Motor neuron (in vitro differentiated cells): ENCODE results near the gene CPA5. TPM values are rescaled to one million over a fixed set of nuclear protein-coding genes. Genes with fewer than 3 reads are reported as not detected.

Experiments used
- ATAC-seq, 8 experiments: fragments of 200-7000 bp; cut with Tn5 transposase; replicated peaks in 6 of 8; 2 replicates each; pipeline ENCODE4 v1.8.0; 2021; ENCODE audit warnings: mild to moderate bottlenecking in 8 of 8, moderate library complexity in 8 of 8
- H3K27ac ChIP-seq, 2 donors: fragments of 250-450 bp; sonication (Bioruptor Pico); 2 replicates each; pipeline ENCODE4 v1.9.0; 2021; ENCODE audit warnings: antibody characterized with exemption in 2 of 2, mild to moderate bottlenecking in 2 of 2, moderate library complexity in 1 of 2
- H3K4me1 ChIP-seq, 2 donors: fragments of 250-450 bp; sonication (Bioruptor Pico); replicated peaks in 1 of 2; 2 replicates each; pipeline ENCODE4 v1.6.1; 2021; ENCODE audit warnings: antibody characterized with exemption in 2 of 2, mild to moderate bottlenecking in 2 of 2, moderate library complexity in 1 of 2
- H3K4me3 ChIP-seq, 5 donors: fragments of 250-450 bp; sonication (Bioruptor Pico); 2 replicates each; pipeline ENCODE4 v1.9.0; 2021; ENCODE audit warnings: antibody characterized with exemption in 5 of 5, mild to moderate bottlenecking in 5 of 5, moderate library complexity in 4 of 5
- WGBS, 10 experiments: fragments of 450-650 bp; shearing (Covaris generic); methylation state at CpG; one replicate each; pipeline ENCODE4 v1.0.0; 2022; 5-methylcytosine and 5-hydroxymethylcytosine counted together
- in situ Hi-C, 9 experiments: fragments of 400-800 bp; cut with MboI; loops; one replicate each; pipeline ENCODE4 v1.15.0; 2021; ENCODE audit warnings: low sequenced_read_pairs in 9 of 9, low pct_unique_long_range_greater_than_20kb in 2 of 9; ENCODE audit not compliant: unreplicated experiment in 9 of 9
- total RNA-seq, 8 experiments: library from RNA; unstranded; fragments of 300-600 nt; gene quantifications; 2 replicates each; pipeline versions ENCODE4 v1.2.3 to v1.2.4, GENCODE V29; 2022

CPA5 gene, protein sequence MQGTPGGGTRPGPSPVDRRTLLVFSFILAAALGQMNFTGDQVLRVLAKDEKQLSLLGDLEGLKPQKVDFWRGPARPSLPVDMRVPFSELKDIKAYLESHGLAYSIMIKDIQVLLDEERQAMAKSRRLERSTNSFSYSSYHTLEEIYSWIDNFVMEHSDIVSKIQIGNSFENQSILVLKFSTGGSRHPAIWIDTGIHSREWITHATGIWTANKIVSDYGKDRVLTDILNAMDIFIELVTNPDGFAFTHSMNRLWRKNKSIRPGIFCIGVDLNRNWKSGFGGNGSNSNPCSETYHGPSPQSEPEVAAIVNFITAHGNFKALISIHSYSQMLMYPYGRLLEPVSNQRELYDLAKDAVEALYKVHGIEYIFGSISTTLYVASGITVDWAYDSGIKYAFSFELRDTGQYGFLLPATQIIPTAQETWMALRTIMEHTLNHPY
- 1 to 10 TPM in 4 of 8 experiments, under 1 TPM in 4; 0.22 to 2.6 (median 1.4) TPM for total RNA-seq

- peak within 1 kb of the TSS; percentile 33 to 73 for H3K27ac ChIP-seq
- in situ Hi-C loops = no loop called here
- no peak for ATAC-seq
- peaks cover 13 to 19% of the 10 kb centered on the region in 2 donors for H3K4me1 ChIP-seq
- 85 to 100% (median 95%) methylated on average over 1 to 5 of the region's 5 CpGs for WGBS, 10 experiments
- H3K4me3 ChIP-seq = peak within 1 kb of the TSS in 2 of 5 donors; percentile 2 to 6
Observed at GRCh38 chr7:130344271-130344866, at the start of gene CPA5. CPA5 (plus strand) TSS chr7:130344816; CDS start chr7:130346486, 1,670 bp downstream.

GRCh38 chr7:130296221-130296951 is 48.2 kb upstream of the CPA5 start:
- ATAC-seq = peak in 1 of 8 experiments; percentile 6
- WGBS, 10 experiments = 37 to 100% (median 92%) methylated on average over 3 to 12 of the region's 13 CpGs
- Histone ChIP-seq H3K27ac (no peak overlapping the region), H3K4me3 (no peak overlapping the region), H3K4me1 (peaks cover 21 to 33% of the 10 kb centered on the region in 2 donors)
- in situ Hi-C loops = loop anchor here in 1 of 9 experiments (25.0 kb wide), 1 partner anchor 191 kb away; the partner anchor contains the start of gene MEST

GRCh38 chr7:130297628-130298543 is 46.7 kb upstream of the CPA5 start:
- 27 to 100% (median 80%) methylated on average over 1 to 10 of the region's 20 CpGs for WGBS, 10 experiments
- in situ Hi-C loops = loop anchor here in 1 of 9 experiments (25.0 kb wide), 1 partner anchor 189 kb away; the partner anchor contains the start of gene MEST
- peak overlapping the region; percentile 62 to 86 for H3K27ac ChIP-seq
- H3K4me1 ChIP-seq = peaks cover 21 to 33% of the 10 kb centered on the region in 2 donors
- no peak overlapping the region for H3K4me3 ChIP-seq
- peak in 5 of 8 experiments; percentile 91 to 96 (median 93) for ATAC-seq

GRCh38 chr7:130298544-130299326 is 45.9 kb upstream of the CPA5 start:
- 68 to 100% (median 95%) methylated on average over 1 to 5 of the region's 5 CpGs for WGBS, 10 experiments
- Histone ChIP-seq H3K4me3 (no peak overlapping the region), H3K4me1 (peaks cover 21 to 33% of the 10 kb centered on the region in 2 donors), H3K27ac (peak overlapping the region in 1 of 2 donors; percentile 86)
- in situ Hi-C loops = loop anchor here in 1 of 9 experiments (25.0 kb wide), 1 partner anchor 189 kb away; the partner anchor contains the start of gene MEST
- no peak for ATAC-seq

DNA sequence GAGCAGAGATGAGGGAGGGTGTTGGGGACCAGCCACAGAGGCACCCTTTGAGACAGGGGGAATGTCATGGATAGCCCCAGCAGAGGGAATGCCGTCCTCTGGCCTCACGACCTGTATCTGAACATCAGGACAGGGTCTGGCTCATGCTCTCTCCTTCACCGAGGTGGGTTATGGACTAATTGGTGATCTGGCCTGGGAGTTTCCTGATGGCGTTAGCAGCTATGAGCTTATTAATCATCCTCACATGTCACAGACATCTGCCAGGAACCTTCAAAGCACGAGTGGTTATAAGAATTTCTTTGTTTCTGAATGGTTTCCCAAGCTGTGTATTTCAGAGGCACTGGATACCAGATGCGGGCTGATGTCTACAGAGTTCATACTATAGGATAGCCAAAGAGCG is 44.8 kb upstream of the CPA5 start:
- in situ Hi-C loops = loop anchor here in 1 of 9 experiments (25.0 kb wide), 1 partner anchor 187 kb away; the partner anchor contains the start of gene MEST
- Histone ChIP-seq H3K27ac (peak overlapping the region in 1 of 2 donors; percentile 8), H3K4me3 (no peak overlapping the region), H3K4me1 (peaks cover 23 to 35% of the 10 kb centered on the region in 2 donors)
- ATAC-seq = peak in 3 of 8 experiments; percentile 3 to 33 (median 20)
- 38 to 87% (median 61%) methylated on average over 1 to 6 of the region's 7 CpGs; no CpG with 5 or more reads in 3 of the 10 experiments for WGBS, 10 experiments

GRCh38 chr7:130301501-130302020 is 43.1 kb upstream of the CPA5 start:
- ATAC-seq = no peak
- in situ Hi-C loops = no loop called here

GRCh38 chr7:130302649-130303048 is 42.0 kb upstream of the CPA5 start:
- Histone ChIP-seq H3K27ac (no peak overlapping the region), H3K4me3 (no peak overlapping the region), H3K4me1 (peaks cover 20 to 23% of the 10 kb centered on the region in 2 donors)
- ATAC-seq = no peak
- in situ Hi-C loops = no loop called here

More at GRCh38 chr7:130301501-130302020, 43.1 kb upstream of the CPA5 start:
- Histone ChIP-seq H3K4me3 (no peak overlapping the region), H3K27ac (no peak overlapping the region), H3K4me1 (peaks cover 31% of the 10 kb centered on the region in 2 donors)
- 46 to 100% (median 96%) methylated on average over 1 to 8 of the region's 8 CpGs; no CpG with 5 or more reads in 3 of the 10 experiments for WGBS, 10 experiments

- no peak for ATAC-seq
- H3K27ac ChIP-seq = no peak overlapping the region
- H3K4me1 ChIP-seq = peaks cover 15 to 18% of the 10 kb centered on the region in 2 donors
- H3K4me3 ChIP-seq = no peak overlapping the region
- in situ Hi-C loops = no loop called here
- 29 to 97% (median 83%) methylated on average over 1 to 2 of the region's 2 CpGs for WGBS, 10 experiments
Observed at GRCh38 chr7:130303127-130303526, 41.5 kb upstream of the CPA5 start.

DNA sequence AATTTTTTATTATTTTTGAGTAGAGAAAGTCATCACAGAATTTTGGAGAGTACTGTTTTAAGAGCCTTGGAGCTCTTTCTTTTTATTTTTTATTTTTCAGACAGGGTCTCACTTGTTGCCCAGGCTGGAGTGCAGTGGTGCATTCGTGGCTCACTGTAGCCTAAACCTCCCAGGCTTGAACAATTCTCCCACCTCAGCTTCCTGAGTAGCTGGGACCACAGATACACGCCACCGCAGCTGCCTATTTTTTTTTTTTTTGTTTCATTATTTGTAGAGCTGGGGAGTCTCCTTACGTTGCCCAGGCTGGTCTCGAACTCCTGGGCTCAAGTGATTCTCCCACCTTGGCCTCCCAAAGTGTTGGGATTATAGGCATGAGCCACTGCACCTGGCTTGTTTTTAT is 41.1 kb upstream of the CPA5 start:
- in situ Hi-C loops = no loop called here
- WGBS, 10 experiments = 70 to 97% (median 84%) methylated on average over 2 to 5 of the region's 5 CpGs; no CpG with 5 or more reads in 2 of the 10 experiments
- ATAC-seq = no peak
- H3K4me1 ChIP-seq = peaks cover 14 to 15% of the 10 kb centered on the region in 2 donors
- H3K27ac ChIP-seq = no peak overlapping the region
- no peak overlapping the region for H3K4me3 ChIP-seq

GRCh38 chr7:130303982-130304381 is 40.6 kb upstream of the CPA5 start:
- ATAC-seq = no peak
- Histone ChIP-seq H3K4me1 (peaks cover 14 to 15% of the 10 kb centered on the region in 2 donors), H3K4me3 (no peak overlapping the region), H3K27ac (no peak overlapping the region)
- in situ Hi-C loops = no loop called here
- WGBS, 10 experiments = 83 to 100% (median 100%) methylated on average over 1 to 5 of the region's 5 CpGs; no CpG with 5 or more reads in 2 of the 10 experiments

DNA sequence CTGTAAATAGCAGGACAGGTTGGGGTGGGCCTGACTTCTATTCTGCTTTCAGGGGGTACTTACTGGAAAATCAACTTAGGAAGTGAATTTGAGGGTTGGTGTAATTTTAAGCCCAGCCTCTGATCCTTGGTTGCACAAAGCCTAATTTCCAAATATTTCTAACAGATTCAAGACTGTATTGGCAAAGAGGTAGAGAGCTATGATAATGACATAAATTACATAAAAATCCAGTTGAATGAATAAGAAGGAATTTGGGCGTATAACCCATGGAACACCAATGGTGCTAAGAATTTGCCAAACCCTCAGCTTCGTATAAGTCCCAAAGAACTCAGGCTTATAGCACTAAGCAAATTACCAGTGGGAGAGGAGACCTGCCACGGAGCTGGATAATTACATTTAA is 39.7 kb upstream of the CPA5 start:
- peaks cover 9 to 11% of the 10 kb centered on the region in 2 donors for H3K4me1 ChIP-seq
- H3K27ac ChIP-seq = peak overlapping the region in 1 of 2 donors; percentile 70
- WGBS, 10 experiments = 19 to 100% (median 87%) methylated on average over 1 to 3 of the region's 3 CpGs; no CpG with 5 or more reads in 1 of the 10 experiments
- in situ Hi-C loops = no loop called here
- peak in 3 of 8 experiments; percentile 50 to 93 (median 61) for ATAC-seq
- no peak overlapping the region for H3K4me3 ChIP-seq
